ENCODE results near the gene GLT1D1.

The GLT1D1 gene

GRCh38 chr12:128906485-128907137 lies 53.3 kb downstream of the GLT1D1 start:
- H3K4me3 ChIP-seq (ENCODE audit: low read length) = no peak overlapping the region
- no peak for DNase-seq (ENCODE audit: low read depth)
- no peak for TF ChIP-seq CTCF (IDR thresholded peaks at IDR 0.05; ENCODE audit: insufficient read depth, low read depth, low read length, missing control alignments)

DNA sequence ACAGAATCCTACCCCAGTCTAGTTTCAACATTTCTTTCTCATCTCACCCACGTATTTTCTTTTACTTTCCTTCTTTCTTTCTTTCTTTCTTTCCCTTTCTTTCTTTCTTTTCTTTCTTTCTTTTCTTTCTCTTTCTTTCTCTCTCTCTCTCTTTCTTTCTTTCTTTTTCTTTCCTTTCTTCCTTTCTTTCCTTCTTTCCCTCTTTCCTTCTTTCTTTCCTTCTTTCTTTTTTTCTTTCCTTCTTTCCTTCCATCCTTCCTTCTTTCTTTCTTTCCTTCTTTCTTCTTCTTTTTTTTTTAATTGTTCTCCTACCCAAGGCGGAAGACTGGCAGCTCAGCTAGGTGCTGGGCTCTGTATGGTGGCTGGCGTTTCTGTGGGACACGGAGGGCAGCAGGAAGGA lies 55.0 kb downstream of the GLT1D1 start:
- no peak overlapping the region for H3K4me3 ChIP-seq (ENCODE audit: low read length)
- no peak for DNase-seq (ENCODE audit: low read depth)
- no peak for TF ChIP-seq CTCF (IDR thresholded peaks at IDR 0.05; ENCODE audit: insufficient read depth, low read depth, low read length, missing control alignments)

DNA sequence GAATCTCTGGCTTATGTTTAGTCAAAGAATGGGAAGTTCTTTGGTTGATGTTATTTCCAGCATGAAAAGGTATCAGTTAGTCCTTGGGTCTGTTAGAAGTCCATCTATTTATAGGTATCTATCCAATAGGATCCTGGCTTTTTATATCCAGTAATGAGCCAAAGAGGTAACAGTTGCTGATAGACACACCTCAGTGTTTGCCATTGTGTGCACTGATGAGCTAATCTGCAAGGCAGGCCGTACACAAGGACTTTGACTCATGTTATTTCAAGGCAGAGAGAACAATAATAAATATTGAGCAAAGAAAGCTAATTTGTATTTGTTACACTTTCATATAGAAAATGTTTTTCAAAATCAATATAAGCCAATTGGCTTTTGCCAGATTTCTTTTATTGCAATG lies 56.4 kb downstream of the GLT1D1 start:
- no peak for TF ChIP-seq CTCF (IDR thresholded peaks at IDR 0.05; ENCODE audit: insufficient read depth, low read depth, low read length, missing control alignments)
- no peak overlapping the region for H3K4me3 ChIP-seq (ENCODE audit: low read length)
- peak; percentile 6 for DNase-seq (ENCODE audit: low read depth)

DNA sequence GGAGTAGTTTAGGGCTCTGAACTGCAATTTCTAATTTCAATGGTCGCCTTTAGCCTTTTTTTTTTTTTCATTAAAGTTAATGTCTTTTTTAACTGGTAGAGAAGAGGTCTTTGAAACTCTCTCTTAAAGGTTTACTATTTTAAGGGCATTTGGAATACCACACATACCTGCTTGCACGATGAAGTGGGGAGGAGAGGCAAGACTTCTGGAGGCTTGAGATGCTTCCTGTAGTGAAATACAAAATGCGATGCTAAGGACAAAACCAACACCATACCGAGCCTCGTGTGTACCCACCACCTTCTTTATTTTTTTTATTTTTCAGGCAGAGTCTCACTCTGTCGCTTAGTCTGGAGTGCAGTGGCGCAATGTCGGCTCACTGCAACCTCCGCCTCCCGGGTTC lies 57.4 kb downstream of the GLT1D1 start:
- H3K4me3 ChIP-seq (ENCODE audit: low read length) = no peak overlapping the region
- no peak for DNase-seq (ENCODE audit: low read depth)
- TF ChIP-seq CTCF (IDR thresholded peaks at IDR 0.05; ENCODE audit: insufficient read depth, low read depth, low read length, missing control alignments) = no peak

DNA sequence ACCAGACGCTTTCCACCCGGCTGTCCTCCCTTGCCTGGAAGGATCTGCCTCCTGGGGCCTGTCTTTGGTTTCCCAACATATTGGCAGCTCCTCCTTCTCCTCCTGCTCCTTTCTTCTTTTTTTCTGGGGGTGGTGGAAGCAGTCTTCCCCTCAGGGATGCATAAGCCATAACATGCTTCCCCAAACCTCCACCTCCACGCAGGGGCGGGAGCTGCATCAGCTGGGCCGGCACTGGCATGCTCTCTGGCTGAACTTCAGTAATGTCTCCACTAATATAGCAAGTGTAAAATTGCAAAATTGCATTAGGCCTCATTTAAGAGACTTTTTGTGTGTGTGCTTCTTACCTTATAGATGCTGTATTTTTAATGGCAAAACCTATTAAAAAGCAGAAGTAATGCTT lies 58.6 kb downstream of the GLT1D1 start:
- no peak for TF ChIP-seq CTCF (IDR thresholded peaks at IDR 0.05; ENCODE audit: insufficient read depth, low read depth, low read length, missing control alignments)
- no peak for DNase-seq (ENCODE audit: low read depth)
- no peak overlapping the region for H3K4me3 ChIP-seq (ENCODE audit: low read length)

GRCh38 chr12:128914908-128915563 lies 61.8 kb downstream of the GLT1D1 start:
- TF ChIP-seq CTCF (IDR thresholded peaks at IDR 0.05; ENCODE audit: insufficient read depth, low read depth, low read length, missing control alignments) = no peak
- DNase-seq (ENCODE audit: low read depth) = no peak
- H3K4me3 ChIP-seq (ENCODE audit: low read length) = no peak overlapping the region

- H3K4me3 ChIP-seq (ENCODE audit: low read length) = no peak overlapping the region
- no peak for DNase-seq (ENCODE audit: low read depth)
- TF ChIP-seq CTCF (IDR thresholded peaks at IDR 0.05; ENCODE audit: insufficient read depth, low read depth, low read length, missing control alignments) = no peak
Observed at GRCh38 chr12:128916425-128916824, 63.1 kb downstream of the GLT1D1 start.
